Upper lobe of right lung (tissue), 1 donor: ENCODE results near the gene PPIF. TPM values are rescaled to one million over a fixed set of nuclear protein-coding genes. Genes with fewer than 3 reads are reported as not detected.

Experiments used
- ATAC-seq: fragments of 200-7000 bp; cut with Tn5 transposase; one replicate; pipeline ENCODE4 v1.9.1; 2020; ENCODE audit warnings: mild to moderate bottlenecking, moderate library complexity
- DNase-seq: peaks from one replicate; pipeline ENCODE4 v3.0.0-alpha.2; 2020
- H3K27ac ChIP-seq: fragments of 200-600 bp; one replicate; pipeline ENCODE4 v1.8.0; 2022
- H3K27me3 ChIP-seq: fragments of 200-600 bp; one replicate; pipeline ENCODE4 v1.8.0; 2022; ENCODE audit warnings: mild to moderate bottlenecking
- H3K36me3 ChIP-seq: fragments of 200-600 bp; one replicate; pipeline ENCODE4 v1.8.0; 2022
- H3K4me1 ChIP-seq: fragments of 200-600 bp; one replicate; pipeline ENCODE4 v1.8.0; 2022
- H3K4me3 ChIP-seq: fragments of 200-600 bp; one replicate; pipeline ENCODE4 v1.8.0; 2022; ENCODE audit warnings: mild to moderate bottlenecking
- H3K9me3 ChIP-seq: fragments of 200-600 bp; one replicate; pipeline ENCODE4 v1.8.0; 2022
- CTCF ChIP-seq: fragments of 200-600 bp; IDR thresholded peaks from one replicate; pipeline ENCODE4 v1.8.0; 2022; ENCODE audit warnings: antibody characterized with exemption
- intact Hi-C: fragments of 100-400 bp; cut with DNase I; formaldehyde crosslinking; loops from one replicate; pipeline ENCODE4 v1.11.0; 2022
- long read RNA-seq: library from polyadenylated mRNA; unstranded; transcript quantifications from one replicate; pipeline ENCODE4 v2.0.0, GENCODE V29; 2021
- total RNA-seq: library from RNA; stranded (reverse); fragmentation: NEBNext Ultra II Directional; extraction: Animal tissue kit (Norgen Biotek cat#: 25700); gene quantifications from one replicate; pipeline ENCODE4 v1.2.1, GENCODE V29; 2021
- donor health status: DM: no; HTN: yes; CAD: no; lungs with severe emphysema.

PPIF gene
- 30.7 TPM for total RNA-seq
- long read RNA-seq, transcript PPIF-201 (6 exons, 2,190 nt): major isoform, 51 of 65 reads
- long read RNA-seq, partial matches to known transcripts: 0 of 65 reads
- long read RNA-seq, other reads (novel, unspliced or antisense): 10 of 65 reads

DNA sequence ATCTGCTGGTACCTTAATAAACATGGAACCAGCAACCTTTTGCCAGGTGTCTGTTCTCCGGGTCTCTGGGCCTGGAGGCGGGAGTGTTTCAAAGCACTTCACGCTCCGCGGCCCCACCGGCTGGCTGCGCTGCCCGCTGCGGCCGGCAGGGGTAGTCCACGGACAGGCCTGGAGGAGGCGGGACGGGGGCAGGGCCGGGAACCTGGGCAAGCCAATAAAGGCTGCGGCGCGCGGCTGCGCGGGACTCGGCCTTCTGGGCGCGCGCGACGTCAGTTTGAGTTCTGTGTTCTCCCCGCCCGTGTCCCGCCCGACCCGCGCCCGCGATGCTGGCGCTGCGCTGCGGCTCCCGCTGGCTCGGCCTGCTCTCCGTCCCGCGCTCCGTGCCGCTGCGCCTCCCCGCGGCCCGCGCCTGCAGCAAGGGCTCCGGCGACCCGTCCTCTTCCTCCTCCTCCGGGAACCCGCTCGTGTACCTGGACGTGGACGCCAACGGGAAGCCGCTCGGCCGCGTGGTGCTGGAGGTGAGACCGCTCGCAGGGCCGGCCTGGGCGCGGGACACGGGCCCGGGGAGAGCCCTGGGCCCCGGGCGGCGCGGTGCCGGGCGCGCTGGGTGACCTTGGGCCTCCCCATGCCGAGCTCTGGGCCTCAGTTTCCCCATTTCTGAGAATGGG lies at the start of gene PPIF:
TSS of gene PPIF (plus strand) at position 244 of the 668 bp plus-strand sequence. CDS start at position 324, 80 bp downstream.
- DNase-seq (peak; percentile 97), ATAC-seq (peak; percentile 95)
- no peaks in the 10 kb centered on the region for H3K27me3 ChIP-seq
- intact Hi-C loops: no loop called here
- TF ChIP-seq CTCF: peak; percentile 99
- H3K36me3 ChIP-seq: peaks cover 34% of the 10 kb centered on the region
- H3K9me3 ChIP-seq: no peaks in the 10 kb centered on the region
- peak within 1 kb of the TSS; percentile 90 for H3K27ac ChIP-seq
- peaks cover 20% of the 10 kb centered on the region for H3K4me1 ChIP-seq
- peak within 1 kb of the TSS; percentile 90 for H3K4me3 ChIP-seq

GRCh38 chr10:79298403-79299244 lies 48.6 kb upstream of the PPIF start:
- Histone ChIP-seq H3K4me3 (no peak overlapping the region), H3K27me3 (no peaks in the 10 kb centered on the region), H3K9me3 (no peaks in the 10 kb centered on the region), H3K27ac (no peak overlapping the region), H3K36me3 (peaks cover 95% of the 10 kb centered on the region), H3K4me1 (peaks cover 23% of the 10 kb centered on the region)
- DNase-seq (no peak), ATAC-seq (peak; percentile 34)
- intact Hi-C loops: no loop called here
- TF ChIP-seq CTCF: no peak

GRCh38 chr10:79299397-79300241 lies 47.6 kb upstream of the PPIF start:
- Histone ChIP-seq H3K27me3 (no peaks in the 10 kb centered on the region), H3K4me3 (no peak overlapping the region), H3K9me3 (no peaks in the 10 kb centered on the region), H3K27ac (no peak overlapping the region), H3K4me1 (peaks cover 14% of the 10 kb centered on the region), H3K36me3 (peaks cover 96% of the 10 kb centered on the region)
- no peak for TF ChIP-seq CTCF
- DNase-seq (no peak), ATAC-seq (peak; percentile 44)
- intact Hi-C loops: no loop called here

GRCh38 chr10:79300711-79301110 lies 46.6 kb upstream of the PPIF start:
- H3K27ac ChIP-seq: no peak overlapping the region
- H3K4me1 ChIP-seq: peaks cover 3% of the 10 kb centered on the region
- H3K4me3 ChIP-seq: no peak overlapping the region
- no peaks in the 10 kb centered on the region for H3K9me3 ChIP-seq
- no peak for ATAC-seq
- DNase-seq: no peak
- peaks cover 96% of the 10 kb centered on the region for H3K36me3 ChIP-seq
- intact Hi-C loops: no loop called here
- no peaks in the 10 kb centered on the region for H3K27me3 ChIP-seq
- no peak for TF ChIP-seq CTCF

GRCh38 chr10:79301754-79302530 lies 45.3 kb upstream of the PPIF start:
- intact Hi-C loops: no loop called here
- Histone ChIP-seq H3K9me3 (no peaks in the 10 kb centered on the region), H3K27ac (no peak overlapping the region), H3K4me1 (no peaks in the 10 kb centered on the region), H3K36me3 (peaks cover 100% of the 10 kb centered on the region), H3K27me3 (no peaks in the 10 kb centered on the region), H3K4me3 (no peak overlapping the region)
- no peak for DNase-seq
- no peak for ATAC-seq
- no peak for TF ChIP-seq CTCF
